ENCODE data around the gene ANKRD1.
A peak's percentile ranks its signal among the peaks of the same experiment; 100 is the strongest.

The ANKRD1 gene

DNA sequence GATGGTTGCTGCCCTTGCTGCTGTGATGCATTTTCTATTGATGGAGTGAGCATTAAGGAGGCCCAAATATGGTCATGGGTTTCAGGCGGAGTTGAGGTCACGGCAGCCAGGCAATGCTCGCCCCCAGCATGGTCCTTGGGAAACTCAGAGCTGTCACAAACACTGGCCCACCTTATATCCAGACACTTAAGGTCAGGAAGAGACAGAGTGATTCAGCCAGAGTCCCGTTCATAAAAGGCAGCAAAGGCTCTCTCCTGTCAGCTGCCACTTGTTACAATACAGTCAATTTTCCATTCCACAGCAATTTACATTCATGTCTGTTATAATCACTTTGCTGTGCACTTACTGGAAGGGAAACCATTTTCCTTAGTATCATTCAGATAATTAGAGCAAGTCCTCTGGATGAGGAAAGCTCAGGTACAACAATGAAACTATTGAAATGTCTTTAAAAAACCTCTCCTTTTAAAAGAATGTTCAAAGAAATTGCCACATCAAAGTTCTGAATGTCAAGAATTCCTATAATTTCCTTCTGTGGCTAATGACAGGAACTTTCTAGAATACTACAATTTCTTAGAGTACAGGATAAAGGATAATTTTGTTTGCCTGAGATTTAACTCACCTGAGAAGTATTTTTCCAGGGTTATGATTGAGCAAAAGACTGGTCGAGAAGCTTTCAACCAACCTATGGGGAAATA is 14.8 kb upstream of the ANKRD1 start:
- peak; percentile 30 for DNase-seq (ENCODE audit: low spot score)

DNA sequence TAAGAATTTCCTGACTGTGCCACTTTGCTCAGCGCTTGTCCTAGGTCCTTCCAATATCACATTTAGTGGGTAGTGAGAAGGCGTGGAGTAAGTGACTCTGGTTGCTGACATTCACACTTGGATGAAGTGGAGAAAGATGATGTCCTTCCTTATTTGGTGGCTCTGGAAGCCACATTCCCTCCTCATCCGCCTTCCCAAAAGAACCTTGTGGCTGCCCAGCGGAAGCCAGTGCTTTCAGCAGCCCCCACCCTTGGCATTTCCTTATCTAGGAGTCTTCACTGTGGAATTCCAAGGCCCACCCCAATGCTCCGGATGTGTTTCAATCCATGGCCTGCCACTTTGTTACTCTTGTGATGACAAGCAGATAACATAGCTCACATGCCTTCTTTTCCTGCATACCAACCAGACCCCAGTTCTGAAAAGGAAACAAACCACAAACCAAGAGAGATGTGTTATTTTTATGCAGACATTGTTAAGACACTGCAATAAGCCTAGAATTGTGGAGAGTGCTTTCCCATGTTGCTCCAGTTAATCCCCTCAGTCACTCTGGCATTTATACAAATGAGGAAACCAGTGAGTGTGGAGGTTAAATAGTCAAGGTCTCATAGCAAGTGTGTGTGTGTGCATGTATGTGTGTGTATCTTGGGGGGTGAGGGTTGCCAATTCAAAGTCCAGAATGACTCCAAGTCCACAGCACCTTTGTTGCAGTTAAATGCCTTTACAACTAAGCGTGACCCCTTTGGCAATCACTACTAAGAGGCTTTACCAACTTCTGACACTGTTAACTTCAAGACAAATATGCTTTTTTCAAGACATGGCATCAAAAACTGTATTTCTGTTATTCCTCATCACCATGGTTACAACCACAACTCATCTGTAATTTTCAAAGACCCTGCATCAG is 10.3 kb upstream of the ANKRD1 start:
- no peak for DNase-seq (ENCODE audit: low spot score)

DNA sequence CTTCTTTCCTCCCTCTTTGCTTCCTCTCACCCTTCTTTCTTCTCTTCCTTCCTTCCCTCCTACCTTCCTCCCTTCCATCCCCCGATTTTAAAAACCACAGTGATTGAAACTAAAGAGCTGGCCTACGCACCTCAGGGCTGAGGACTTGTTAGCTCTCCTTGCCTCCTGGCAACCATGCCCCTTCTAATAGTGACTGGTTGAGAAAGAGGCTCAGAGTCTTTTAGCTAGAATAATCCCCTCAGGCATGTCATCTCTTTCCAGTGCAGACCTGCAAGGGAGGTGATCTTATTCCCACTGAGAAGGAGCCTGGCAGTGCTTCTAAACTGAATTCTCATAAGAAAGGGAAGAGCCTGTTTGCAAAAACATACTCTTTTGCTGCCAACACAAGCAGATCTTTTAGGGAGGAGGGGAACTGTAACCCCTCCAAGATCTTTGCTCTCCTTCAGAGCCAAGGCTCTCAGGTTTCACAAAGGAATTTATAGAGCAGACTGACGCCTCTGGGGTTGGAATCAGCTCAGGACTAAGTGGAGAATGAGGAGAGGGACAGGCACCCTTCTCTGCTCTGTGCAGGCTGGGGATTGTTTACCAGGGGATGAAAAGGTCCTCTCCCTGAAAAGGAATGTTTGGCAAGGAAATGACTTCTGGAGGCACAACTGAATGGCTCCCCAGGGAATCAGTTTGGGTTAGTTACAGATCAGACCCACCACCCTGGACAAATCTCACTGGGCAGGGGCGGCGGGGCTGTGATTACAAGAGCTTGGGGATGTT is 9.4 kb upstream of the ANKRD1 start:
- DNase-seq (ENCODE audit: low spot score): no peak

DNA sequence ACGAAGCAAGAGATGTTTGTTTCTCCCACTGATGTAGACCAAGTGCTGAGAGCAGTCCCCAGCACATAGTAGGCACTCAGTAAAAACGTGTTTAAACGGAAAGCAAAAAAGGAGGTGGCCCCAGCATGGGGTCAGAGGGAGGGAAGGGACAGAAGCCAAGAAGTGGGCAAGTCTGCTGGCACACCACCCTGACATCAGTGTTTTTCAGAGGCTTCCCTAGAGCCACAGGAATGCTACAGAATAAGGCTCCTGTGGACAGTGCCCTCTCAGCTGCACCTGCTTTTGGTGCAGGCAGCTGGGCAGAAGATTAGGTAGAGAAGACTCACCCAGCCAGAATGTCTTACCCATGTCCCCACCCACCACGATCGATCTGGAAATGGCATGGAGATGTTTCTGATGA is 8.3 kb upstream of the ANKRD1 start:
- DNase-seq (ENCODE audit: low spot score): no peak

DNA sequence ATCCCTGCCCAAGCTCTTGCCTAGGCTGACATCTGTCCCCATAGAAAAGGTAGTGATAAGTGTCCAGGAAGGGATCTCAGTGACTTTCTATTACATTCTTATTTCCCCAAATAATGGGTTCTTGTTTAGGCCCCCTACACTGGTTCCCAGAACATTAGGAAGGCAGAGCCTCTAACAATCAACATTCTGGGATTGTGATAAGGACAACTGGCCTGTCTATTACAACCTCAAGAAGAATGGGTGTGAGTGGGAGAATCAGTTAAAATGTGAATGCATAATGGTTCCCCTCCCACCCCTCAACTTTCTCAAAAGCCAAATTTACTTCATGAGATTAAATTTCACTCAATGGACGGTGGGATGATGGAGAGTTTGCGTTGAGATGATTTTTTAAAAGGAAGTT is 6.4 kb upstream of the ANKRD1 start:
- no peak for DNase-seq (ENCODE audit: low spot score)

DNA sequence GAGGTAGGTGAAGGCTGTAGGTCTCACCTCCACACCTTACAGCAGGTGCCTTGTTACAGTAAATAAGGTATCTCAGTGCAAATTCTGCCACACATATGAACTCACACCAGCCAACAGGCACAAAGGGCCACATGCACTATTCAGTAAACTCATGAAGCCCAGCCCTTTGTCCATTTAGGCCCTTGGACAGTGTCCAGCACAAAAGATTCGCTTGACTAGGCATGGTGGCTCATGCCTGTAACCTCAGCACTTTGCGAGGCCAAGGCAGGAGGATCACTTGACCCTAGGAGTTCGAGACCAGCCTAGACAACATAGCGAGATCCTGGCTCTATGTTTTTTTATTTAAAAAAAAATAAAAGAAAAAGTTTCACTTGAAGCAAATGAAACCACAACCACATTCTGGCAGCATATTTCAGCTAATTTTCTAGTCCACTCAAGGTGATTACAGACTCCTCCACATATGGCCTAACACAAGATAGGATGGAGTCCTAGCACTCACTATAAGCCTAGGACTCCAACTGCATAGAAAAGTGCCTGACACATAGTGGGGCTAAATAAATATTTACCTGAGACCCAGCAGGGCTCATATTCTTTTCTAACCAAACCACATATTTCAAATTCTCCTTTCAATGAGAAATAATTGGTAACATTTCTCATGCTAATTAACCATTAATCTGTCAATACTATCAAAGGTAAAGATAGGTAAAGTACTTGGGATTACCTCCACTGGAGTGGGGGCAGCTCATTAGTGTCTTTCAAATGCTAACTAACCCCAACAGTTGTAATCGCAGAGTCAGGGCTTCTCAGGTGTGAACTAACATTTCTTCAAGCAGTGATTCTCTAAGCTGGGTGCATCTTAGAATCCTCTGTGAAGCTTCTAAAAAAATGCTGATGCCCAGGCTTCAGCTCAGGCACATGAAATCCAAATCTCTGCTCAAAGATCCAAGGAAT is 4.5 kb upstream of the ANKRD1 start:
- no peak for DNase-seq (ENCODE audit: low spot score)

DNA sequence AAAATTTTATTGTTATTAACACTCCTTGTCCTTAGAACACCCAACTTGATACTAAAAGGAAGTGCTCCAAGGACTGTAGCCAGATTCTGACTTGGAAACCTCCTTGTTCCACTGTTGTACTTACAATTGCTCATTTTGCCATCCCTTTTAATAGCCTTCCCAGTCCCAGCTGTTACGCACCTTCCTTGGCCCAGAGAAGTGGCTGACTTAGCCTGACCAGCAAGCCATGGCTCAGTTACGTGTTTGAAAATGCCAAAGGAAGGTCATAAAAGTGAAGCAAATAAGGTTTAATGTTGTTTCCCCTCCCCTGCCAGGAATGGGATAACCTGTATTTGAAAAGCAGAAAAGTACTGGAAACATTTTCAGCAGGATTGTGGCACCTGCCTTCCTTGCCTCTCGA is 3.7 kb upstream of the ANKRD1 start:
- DNase-seq (ENCODE audit: low spot score): no peak

DNA sequence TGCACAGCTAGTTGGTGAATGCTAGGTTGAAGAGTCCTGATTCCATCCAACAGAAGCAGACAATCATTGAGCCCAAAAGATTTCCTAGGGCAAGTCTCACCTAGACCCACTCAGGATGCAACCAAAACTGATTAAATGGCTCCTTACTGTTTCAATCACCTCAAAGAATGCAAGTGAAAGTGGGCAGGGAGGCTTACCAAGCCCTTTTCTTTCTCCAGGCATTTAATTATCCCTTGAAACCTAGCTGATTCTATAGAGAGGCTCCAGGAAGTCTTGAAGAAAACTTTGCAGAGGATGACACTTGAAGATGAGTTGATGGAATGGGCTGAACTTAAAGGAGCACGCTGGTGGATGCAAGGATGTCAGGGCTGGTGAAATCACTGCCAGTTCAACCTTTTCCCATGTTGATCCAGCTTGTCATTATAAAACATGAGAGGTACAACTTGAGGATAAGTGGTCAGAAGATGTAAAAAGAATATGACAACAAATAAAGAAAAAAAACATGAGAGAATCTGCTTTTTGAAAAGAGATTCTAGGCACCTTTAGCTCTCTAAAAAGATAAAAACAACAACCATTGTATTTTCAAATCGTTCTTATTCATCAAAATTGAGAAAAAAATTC is 2.3 kb upstream of the ANKRD1 start:
- DNase-seq (ENCODE audit: low spot score): no peak

DNA sequence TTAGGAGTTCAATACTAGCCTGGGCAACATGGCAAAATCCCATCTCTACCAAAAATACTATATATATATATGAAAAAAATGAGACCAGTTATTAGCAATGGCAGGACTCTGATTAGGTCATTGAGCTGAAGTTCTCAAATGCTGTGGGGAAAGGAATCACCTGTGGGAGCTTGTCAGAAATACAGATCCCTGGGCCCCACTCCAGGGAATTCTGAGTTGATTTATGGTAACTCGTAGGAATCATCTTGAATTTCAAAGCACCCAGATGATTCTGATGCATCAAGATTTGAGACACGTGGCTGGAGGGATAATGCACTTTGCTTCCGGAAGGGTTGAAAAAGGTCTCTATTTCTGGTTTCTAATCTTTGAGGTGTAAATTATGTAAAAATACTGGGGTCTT is 1.0 kb upstream of the ANKRD1 start:
- no peak for DNase-seq (ENCODE audit: low spot score)

DNA sequence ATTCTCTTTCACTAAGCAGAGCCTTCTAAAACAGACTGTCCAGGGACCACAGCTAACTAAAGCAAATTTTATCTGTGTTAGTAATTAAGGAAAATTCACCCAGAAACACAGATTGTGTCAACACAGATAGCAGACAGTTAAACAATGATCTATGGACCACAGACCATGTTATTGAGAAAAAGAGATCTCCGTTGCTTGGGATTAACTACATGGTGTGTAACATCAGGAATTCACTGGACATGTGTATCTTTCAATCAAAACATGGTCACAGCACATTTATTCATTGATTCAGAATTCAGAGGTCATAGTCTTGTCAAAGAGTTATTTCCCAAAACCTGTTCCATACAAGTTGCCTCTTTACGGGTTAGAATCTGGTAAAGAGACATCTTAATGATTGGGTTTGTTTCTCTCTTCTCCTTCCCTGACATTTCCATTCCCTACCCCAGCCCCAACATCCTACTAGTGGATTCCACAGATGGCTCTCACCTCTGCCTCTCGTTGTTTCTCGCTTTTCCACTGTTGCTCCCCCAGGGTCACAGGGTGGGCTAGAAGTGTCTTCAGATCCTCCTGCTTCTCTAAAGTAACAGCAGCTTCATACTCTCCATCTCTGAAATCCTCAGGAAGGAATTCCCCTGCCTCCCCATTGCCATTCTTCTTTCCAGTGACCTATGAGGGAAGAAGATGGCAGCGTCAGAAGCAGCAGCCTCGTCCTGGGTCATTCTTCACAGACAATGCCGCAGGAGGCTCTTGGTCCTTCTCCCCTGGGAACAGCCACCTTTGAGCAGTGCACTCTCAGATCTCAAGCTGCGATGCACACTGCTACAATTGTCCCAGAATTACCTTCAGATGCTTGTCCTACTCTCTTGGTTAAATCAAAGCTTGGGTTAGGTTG is 958 bp downstream of the ANKRD1 start:
- no peak for DNase-seq (ENCODE audit: low spot score)

DNA sequence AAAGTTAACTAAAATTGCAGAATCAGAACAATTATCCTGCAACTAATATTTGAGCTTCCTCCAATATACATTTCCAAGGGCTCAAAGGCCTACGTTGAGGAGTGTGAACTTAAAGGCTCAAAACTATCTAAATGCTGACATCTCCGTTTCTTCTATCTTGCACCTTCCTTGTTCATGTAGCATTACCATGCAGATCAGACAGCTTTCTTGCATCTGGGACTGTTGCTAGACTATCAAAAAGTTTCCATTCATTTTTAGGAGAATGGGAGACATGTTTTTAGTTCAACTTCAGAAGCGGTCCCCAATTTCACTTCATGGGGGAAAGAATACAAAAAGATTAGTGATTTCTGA is 2.9 kb downstream of the ANKRD1 start:
- no peak for DNase-seq (ENCODE audit: low spot score)

DNA sequence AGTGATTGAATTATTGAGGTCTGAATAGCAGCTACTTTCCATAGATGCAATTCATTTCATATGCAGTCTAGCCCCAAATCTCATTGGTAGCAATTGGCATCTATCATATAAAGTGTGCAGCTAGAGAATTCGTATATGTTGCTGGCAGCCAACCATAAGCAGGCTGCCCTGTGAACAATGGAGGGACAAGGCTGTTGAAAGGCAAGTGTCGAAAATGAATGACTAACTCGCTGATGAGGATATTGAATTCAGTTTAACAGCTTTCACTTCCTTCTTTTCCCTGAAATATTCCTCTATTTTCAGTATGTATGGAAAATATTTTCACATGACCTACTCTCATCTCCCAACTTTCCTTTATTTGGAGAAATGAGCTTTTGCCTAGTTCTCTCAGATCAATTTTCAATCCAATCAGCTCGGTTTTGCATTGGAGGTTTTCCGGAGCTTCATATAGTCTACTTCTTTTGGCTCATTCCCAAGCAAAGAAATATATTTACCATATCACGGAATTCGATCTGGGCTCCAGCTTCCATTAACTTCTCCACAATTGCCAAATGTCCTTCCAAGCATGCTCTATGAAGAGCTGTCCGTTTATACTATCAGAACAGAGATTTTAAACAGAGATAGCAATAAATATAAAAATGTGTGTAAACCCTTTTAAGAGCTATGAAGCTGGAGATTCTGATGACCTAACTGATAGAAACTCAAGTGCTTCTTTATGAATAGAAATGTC is 3.5 kb downstream of the ANKRD1 start:
- peak; percentile 12 for DNase-seq (ENCODE audit: low spot score)

DNA sequence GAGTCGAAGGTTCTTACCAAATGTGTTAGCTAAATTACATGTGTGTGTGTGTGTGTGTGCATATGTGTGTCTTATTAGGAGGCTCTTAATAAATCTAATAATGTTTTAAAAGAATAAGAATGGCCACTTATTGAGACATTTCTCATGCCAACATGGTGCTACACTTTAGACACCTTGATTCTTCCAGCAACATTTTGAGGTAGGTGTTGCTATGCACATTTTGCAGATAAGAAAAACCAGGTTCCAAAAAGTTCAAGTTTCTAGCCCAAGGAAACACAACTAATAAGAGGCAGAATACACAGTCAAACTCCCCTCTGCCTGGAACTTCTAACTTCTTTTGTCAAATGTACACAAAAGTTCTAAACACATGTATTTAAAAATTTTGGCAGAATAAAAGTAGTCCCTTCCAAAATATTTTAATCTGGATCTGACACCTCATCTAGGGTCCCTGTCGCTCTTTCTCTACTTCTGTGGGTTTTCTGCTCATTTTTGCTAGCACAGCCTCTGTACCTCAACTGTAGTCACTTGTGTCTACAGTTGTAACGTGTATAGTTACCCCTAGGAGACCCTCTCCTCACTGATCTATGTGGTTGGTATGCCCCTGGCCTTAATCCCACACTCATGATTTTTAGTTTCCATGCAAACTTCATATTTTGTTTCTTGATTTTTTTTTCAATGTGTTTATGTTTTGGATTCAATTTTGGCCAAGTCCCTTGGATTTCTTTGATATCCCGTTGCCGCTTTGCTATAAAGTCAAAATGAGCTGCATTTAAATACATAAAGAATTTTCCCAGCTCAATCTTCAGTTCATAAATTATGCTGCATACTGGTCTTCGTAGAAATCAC is 4.3 kb downstream of the ANKRD1 start:
- DNase-seq (ENCODE audit: low spot score): no peak

DNA sequence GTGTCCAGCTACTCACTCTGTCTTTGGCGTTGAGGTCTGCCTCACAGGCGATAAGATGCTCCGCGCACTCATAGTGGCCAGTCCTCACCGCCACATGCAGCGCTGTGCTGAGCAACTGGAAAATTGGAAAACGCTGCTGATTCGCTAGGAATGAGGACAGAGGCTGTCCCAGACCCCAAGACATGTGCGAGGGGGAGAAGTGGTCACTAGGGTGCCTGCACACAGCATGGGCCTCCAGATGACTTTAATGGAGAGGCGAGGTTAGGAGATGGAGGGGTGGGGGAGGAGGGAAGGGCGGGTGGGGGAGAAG is 5.2 kb downstream of the ANKRD1 start:
- DNase-seq (ENCODE audit: low spot score): no peak

DNA sequence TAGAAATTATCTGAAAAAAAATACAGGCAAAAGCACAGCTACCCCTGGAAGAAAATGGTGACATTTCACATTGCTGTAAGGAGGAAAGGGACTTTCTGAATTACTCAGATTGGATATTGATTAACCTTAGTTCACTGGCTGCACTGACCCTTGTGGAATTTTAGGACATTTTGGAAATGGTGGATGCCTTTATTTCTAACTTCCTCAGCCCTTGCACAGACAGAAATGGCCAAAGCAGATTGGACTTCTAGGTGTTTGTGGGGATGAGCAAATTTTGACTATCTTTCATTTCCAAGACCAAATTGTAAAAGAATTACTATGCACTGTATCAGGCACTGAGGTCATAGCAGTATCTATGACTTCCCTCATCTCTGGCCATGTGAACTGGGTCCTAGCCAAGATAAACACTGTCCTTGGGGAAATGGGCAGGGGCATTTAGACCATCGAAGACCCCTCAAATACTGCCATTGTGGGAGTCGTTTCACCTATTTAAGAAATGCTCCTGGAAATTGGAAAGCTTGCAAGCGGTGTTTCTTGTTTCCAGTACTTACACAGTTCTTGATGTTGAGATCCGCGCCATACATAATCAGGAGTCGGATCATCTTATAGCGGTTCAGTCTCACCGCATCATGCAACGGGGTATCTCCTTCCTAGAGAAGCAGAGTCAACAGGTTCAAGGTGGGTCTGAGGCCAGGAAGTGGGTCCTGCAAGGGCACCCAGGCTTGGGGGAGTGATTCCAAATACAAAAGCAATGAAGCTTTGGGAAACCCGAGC is 5.7 kb downstream of the ANKRD1 start:
- no peak for DNase-seq (ENCODE audit: low spot score)

DNA sequence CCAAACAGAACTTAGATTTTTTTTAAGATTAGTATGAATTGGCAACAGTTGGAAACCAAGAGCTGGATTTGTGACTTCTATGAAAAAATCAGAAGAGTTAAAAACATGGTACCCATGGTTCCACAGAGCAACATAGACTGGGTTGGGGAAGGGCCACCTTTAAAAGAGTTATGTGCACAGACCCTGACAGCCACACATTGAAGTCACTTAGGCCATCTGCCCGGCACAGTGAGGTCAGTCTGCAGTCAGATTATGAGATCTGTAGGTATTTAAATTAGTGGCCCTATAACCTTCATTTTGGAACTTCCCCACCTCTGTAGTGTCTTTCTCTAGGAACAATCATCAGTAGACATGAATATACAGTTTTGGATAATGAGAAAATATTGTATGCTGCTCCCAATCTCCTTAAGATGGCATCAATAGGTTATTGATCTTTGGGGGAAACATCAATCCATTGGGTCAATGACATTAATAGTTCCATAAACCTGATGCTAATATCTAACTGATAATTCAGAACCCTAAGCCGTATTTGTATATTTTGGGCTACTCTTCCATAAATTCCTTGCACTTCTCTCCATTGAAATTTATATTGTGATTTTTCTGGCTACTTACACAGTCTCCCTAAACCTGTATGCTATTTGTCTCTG is 7.0 kb downstream of the ANKRD1 start:
- DNase-seq (ENCODE audit: low spot score): no peak

DNA sequence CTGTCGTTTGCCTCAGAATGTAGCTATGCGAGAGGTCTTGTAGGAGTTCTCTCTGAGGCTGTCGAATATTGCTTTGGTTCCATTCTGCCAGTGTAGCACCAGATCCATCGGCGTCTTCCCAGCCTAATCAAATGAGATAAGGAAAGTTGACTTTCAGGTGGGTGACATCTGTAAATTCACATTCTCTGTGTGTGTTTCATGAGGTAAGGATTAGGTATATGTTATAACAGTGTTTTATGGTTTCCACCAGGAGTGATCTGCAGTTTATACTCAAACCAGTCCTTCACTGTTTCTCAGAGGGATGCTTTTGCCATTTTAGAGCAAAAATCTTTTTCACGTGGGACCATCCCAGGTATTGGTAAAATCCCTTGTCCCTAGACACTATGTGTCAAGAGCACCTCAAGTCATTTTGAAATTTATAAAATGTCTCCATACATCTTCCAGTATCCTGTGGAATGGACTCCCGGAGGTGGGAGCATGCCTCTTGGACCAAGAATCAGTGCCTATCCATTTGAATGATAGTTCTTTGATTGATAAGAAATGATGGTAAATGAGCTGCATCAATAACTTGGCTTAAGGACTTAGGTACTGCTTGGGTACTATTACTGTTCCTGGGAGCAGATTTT is 7.9 kb downstream of the ANKRD1 start:
- no peak for DNase-seq (ENCODE audit: low spot score)
